GM18511 (cell line): ENCODE results near the gene PRAC1.

Source experiments
- ATAC-seq: cut with Tn5 transposase; IDR thresholded peaks from one replicate; pipeline ENCODE4 v1.9.1; 2021; ENCODE audit warnings: mild to moderate bottlenecking, moderate library complexity; ENCODE audit not compliant: unreplicated experiment

Gene PRAC1

DNA sequence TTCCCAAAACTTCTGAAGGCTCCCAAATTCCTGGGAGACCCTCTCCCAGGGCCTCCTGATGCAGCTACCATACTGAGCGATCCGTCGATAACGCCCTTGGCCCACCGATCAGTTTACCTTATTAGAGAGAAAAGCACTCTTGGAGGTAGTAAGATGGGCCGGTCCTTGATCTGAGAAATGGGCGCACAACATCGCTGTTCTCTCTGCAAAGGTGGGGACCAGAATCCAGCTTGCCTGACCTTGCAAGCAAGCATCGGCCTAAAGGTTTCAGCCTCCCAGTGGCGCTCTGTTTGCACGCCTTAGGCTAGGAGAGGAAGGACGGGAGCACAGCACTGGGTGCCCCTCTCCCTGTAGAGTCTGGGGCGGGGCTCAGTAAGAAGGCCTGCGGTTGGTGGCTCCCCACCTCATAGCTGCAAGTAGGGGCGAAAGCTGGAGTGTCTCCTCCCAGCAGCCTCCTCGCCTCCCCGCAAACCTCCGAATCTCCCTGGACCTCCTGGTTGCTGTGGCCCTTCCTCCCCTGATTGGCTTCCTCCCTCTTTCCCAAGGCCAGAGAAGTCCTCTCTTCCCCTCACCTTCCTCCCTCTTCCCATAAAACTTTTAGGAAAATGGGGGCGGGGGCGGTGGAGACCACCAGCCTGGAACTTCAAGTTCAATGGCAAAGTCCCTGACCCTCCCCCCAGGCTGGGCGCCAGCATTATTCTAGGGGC, at the start of gene PRAC1:
Gene PRAC1 (minus strand): TSS at position 318 of the 707 bp plus-strand sequence. CDS start 126 bp downstream, at position 192.
- no peak for ATAC-seq

DNA sequence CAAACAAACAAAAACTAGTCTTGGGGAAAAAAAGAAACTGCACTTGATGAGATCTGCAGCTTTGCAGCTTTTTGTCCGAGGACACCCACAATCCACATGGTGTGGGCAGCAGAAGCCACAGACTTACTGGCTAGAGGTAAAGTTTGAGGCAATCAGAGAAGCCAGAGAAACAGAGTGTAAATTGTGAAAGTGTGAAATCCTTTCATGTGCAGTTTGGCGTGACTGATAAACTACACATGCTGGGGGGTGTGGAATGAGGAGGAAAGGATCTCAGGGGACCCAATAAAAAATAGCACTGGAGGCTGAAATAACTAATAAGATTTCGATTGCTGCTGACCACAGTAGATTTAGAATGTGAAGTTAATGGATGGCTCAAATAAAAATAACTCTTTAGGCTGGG, 48.6 kb upstream of the PRAC1 start:
- ATAC-seq = no peak

DNA sequence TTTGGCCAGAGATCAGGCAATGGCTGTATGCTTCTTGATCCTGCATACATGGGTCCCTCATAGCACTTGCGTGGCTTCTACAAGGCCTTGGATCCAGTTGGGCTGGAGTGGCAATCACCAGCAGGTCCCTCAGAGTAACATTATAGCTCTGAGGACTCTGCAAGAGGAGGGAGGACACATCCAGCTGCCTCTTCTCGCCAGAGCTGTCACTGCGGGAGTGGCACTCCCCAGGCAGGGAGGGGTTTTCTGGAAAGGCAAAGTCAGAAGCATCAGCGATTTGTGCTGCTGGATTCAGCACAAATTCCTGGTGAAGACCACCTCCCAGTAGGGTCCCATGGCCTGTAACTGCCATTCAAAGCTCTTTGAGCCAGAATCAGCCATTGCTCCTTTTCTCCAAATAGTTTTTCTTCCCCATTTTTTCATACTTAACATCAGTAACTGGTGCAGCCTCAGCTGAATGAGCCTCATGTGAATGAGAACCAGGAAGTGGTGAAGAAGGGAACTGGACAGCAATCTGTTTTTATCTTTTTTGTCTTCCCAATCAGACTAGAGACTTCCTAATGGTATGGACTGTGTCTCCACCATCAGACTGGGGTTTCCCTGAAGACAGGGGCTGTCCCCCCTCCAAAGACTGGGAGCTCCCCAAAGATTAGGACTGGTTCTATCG, 46.8 kb upstream of the PRAC1 start:
- ATAC-seq = no peak

DNA sequence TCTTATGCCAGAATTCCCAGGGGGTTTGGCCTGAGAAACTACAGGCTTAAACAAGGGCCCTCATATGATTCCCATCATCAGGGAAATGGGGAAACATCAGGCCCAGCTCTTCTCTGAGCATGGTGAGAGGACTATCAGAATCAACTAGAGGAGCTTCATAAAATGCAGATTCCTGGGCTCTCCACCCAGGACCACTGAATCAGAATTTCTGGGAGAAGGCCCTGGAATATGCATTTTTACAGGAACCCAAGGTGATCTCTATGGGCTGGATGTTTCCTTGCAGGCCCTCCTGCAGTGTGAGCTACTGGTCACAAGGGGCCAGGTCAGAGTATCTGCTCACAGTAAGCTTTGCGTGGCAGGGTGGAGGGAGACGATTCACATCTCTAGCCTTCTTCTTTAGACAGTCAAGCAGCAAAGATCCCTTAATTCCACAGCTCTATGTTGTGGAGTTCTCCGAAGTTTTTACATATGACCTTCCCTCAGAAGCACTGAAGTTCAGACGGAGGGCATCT, 45.0 kb upstream of the PRAC1 start:
- ATAC-seq = no peak

DNA sequence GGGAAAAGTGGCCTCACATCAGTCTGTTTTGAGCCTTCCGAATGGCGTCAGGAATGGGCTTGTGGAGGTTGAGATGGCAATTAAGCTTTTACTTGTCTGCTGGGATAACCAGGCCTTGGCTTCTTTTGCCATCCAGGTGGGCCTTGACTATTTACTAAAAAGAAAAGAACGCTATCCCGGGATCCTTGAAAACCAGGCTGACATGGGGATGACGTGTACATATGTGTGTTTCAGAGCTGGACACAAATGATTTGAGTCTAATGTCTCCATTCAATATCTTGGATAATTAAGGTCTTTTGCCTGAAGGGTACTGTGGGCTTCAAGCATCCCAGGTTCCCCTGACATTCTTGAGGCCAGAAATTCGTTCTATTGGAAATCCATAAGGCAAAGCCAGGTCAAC, 38.8 kb upstream of the PRAC1 start:
- no peak for ATAC-seq

DNA sequence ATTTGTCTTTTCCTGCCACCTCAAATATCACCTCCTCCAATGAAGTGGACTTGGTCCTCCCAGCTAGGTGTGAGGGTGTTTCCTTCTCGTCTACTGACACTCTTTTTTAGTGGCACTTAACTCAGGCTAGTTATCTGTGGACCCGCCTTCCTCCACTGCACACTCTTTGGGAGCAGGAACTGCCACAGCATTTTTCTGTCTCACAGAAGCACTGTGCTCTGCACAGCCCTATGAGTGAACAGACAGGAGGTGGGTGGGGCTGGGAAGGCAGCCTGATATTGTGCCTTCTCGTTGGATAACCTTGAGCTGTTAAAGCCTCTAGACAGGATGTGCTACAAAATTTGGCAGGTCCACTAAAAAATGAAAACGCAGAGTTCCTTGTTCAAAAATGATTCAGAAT, 38.1 kb upstream of the PRAC1 start:
- ATAC-seq = no peak

DNA sequence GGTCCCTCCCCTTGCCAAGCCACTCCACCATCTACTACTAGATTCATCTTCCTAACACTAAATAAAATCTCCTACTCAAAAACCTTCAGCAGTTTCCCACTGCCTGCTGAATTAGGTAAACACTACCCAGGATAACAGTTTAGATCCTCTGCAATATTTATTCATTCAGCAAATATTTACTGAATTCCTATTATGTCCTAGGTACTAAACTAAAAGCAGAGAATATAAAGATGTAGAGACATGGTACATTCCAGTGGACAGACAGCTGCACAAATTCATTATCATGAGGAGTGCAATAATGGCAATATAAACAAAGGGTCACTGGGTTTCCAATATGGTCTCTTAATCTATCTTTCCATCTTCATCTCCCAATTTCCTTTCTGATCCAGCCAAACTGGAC, 37.0 kb upstream of the PRAC1 start:
- ATAC-seq = no peak

DNA sequence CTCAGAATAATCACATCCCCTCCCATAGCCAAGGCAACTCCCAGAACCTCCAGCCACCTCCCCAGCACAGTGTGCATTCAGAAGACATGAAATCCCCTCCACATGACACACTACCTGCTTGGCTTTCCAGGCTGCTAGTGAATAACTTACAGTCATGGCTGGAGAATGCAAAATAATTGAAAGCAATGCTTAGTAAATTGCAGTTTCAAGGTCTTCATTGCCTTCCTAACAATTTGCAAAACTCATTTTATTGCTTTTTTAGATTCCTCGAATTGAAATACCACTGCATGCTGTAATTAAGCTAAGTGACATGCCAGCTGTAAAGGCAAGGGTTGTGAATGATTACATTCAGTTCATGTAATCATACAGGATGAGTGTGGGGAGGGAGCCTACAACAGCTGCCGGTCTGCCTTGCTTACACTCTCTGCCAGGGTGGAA, 35.2 kb upstream of the PRAC1 start:
- no peak for ATAC-seq

DNA sequence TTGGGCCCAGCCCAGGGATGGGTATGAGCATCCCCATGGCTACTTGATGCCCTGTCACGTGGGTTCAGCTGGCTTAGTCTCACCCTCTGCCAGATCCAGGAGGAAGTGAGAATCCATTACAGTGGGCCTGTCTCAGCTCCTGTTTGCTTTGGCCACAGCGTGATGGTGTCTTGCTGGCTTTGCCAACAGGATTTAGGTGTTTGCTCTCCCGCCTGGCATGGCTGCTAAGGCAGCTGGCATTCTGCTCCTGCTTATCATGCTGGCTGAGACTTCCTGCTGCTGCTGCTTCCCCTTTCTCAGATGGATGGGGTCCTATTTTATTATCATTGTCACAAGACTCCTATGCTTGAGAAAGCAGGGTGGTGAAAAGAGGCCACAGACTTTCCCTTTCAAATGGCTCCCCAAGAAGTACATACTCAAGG, 34.5 kb upstream of the PRAC1 start:
- no peak for ATAC-seq

DNA sequence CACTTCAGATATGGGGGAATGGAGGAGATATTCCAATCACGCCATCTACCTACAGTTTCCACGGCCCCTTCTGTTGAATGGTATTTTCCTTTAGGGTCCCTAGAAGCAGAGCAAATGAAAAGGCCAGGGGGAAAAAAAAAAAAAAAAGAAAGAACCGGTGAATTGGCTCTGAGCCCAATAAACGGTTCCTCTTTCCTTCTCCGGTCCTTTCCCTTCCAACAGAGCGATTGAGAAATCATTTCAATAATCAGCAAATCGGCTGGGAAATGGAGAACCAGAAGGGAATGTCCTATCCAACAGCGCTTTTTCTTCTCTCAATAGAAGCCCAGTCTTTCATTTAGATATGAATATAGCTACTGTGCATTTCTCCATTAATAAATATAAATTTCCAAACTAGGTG, 33.0 kb upstream of the PRAC1 start:
- ATAC-seq = no peak

DNA sequence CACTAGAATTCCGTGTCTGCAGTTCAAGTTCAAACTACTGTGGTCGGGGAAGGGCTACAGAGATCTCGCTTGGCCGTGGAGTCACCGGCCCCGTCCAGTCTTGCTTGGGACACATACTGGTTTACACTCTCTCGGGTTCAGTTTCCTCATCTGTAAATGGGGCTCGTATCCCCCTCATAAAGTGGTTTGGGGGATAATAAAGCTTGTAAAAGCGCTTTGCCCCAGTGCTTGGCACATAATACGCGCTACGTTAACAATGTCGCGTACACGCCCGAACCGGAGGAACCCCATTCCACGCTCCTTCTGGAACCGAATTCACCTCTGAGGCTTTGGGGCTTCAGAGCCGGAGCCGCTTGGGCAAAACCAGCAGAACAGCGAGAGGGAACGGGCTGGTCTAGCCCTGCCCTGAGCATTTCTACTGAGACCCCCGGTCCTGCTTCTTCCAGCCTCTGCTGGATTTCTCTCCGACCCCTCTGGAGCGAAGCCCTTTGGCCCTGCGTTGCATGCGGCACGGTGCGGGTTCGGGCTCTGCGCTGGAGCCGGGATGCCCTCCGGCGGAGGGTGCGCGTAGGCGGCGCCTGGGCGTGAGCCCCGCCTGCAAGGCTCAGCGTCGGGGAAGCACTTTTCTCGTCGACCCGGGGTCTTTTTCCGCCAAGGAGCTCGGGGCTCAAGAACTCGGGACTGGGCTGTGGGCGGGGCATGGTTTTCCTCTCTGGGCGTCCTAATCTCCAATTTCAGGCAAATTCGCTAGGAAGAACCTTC, 32.4 kb upstream of the PRAC1 start:
- no peak for ATAC-seq

DNA sequence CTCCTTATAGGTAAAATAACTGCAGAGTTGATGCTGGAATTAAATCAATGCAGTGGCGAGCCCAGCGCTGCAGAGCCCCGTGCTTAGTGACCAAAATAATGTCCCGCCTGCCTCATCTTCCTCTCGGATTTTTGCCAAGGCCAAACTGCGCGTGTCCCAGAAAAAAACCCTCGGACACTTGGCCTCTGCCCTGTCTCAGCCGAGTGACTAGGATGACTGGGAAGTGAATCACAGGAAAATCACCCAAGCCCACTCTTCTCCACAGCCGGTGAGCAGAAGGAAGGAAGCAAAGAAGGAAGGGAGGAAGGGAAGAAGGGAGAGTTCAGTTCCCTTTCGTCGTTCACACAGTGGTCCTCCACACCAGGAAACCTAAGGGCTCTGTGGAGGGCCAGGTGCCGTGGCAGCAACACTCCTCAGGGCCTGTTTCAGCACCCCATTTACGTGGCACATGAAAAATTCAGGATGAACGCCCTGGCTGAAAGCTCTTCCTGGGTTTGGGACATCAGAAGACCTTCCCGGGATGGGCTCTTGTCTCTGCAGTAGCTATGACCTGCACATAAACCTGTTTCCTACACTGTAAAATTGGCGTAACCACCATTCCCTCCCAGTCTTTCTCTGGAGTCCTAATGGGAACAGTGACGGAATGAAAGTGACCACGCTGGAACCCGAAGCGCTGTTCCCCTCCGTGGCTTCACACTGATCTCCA, 31.6 kb upstream of the PRAC1 start:
- ATAC-seq = no peak

DNA sequence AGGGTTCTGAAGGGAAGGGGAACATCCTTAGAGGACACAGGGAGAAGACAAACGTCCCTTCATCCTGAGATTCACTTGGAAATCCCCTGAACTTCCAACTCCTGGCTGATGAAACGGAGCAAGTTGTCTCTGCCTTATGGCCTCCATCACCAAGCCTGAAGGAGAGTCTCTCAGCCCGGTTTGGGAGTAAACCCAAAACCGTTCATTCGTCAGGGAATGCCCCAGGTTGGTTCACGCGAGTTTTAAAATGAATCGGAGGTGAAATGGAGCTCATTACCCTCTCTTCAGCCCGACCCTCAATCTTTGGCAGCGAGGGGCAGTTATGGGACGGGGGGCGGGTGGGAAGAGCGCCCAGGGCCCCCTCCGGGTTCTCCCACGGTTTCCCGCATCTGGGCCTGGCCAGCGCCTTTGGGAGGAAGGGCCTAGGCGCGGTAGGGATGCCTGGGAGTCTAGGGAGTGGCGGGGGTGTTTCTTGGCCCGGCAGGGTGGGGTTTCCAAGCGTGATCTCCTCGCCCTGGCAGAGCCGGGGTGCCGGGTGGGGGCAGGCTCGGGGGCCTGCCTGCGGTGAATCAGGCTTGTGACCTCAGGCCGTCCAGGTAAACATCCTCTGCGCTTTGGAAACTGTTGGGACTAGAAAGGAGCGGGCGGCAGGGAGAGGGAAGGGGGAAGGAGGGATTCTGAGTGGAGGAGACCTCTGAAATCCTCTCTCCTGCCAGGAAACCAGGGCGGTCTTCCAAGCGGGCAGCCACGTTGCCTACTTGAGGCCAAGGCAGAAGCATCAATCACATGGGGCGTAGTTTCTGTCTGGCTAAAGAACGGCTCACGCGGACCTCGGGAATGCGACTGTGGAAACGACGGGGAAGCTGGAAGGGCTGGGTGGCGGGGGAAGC, 30.3 kb upstream of the PRAC1 start:
- ATAC-seq = no peak

DNA sequence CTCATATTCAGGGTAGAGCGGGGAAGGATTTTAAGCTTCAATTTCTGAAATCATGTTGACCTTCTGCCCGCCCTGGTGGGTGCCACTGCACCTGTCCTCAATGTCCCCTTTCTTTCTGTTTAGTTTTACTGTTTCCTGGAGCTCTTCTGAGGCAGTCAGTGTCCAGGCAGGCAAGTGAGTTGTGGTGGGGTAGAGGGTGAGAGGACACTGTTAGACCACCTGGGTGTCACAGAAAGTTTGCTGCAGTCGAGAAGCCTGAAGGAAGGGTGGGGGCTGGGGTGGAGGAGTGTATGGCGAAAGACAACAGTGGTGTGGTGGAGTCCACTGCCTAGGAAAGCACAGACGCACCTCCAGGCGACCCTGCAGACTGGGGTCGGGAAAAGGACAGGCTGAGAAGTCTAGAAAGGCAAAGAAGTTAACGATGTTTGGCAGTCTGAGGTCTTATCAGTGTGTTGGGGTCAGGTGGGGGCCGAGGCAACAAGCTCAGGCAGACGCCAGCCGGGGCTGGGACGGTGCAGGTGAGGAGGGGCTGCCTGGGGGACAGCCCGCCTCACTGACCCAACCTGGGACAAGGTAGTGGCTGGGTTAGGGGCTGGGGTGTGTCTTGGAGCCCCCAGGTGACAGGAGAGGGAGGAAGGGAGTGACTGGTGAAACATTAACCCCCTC, 29.5 kb upstream of the PRAC1 start:
- no peak for ATAC-seq

DNA sequence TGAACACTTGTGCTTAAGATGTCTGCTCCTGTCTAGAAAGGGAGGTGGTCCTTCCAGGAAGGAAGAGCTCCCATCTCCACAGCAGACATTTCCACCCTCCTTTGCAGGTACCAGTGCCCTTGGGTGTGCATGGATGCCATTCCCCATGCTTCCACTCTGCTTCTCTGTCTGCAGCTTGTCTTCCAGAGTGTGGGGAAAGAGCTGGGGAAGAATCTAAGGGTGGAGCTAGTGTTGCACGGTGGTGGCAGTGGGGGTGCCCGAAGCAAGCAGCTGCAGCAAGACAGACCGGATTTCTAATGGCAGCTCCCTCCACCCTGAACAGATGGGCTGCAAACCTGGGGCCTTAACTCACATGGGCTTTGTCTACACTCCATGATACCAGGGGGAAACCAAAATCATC, 28.9 kb upstream of the PRAC1 start:
- ATAC-seq = no peak

DNA sequence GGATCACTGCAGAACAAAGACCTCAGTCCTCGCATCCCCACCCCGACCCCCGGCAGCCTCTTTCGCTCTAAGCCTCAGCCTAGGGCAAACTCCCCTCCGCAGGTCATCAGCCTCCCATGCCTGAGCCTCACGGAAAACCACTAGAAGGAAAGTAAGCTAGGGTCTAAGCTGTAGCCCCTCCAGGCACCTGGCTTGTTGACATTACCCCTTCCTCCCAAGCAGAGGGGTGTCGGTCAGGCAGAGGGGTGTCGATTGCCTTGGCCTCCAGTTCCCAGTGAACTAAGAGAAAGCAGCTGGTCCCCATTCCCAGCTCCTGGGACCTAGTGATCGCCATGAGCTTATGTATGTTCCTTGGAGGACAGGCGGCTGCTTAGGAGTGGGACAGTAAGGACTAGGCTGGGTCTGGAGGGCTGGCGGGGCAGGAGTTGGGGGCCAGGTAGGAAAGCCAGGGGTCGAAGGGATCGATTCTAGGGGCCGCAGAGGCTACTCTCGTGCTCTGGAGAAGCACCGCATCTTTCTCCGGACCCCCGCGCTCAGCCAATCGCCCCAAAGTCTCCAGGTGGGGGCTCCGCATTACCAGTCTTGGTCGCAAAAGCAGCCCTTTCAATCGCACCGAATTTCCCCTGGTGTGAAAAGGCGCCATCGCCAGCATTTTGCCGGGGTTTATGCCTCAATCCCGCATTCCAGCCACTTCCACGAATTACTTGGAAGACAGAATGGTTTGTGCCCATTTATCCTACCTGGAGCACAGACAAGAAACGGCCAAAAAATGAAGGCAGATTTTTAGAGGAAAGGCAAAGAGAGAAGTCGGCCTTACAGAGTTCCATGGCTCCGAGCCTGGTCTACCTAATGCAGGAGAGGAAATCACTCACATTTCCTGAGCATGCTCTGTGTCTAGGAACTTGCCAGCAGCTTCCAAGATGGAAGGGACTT, 27.6 kb upstream of the PRAC1 start:
- ATAC-seq = no peak

DNA sequence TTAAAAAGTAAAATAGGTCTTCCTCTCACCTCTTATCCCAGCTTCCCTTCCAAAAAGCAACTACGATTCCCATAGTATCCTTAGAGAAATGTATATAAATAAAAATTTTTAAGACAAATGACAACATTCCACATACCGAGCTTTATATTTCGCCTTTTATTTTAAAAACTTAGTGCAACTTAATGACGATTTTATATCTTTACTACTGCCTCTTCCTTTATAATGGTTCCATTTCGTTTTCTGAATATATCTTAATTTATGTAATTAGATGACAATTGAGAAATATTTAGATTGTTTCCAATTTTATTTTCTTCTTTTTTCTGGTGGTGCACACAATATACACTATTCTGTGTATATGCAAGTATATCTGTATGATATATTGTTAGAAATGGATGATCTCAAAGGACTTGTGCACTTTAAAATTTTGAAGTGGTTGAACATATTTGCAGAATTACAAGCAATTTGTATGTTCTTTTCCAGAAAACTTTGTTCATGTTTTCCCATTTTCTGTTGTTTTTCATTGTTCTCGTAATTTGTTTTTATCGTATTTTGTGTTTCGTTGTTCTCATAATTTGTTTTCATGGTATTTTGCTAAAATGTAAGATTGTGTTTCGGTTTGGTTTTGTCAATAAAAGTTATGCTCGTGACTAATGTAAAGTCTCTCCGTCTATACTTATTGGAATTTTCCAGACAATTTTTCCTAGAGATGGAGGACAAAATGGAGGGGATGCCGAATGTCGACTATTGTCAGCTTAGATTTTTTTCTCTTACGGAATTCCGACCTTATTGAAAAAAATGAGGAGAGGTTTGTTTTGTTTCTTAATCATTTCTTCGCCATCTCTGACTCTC, 26.6 kb upstream of the PRAC1 start:
- ATAC-seq = no peak
